Stimulated activated memory B cell treated with anti-CD40 and anti-IgM and Interleukin-4, amounts not matched to agents 10 μg/mL and 1 μg/mL and 100 μg/mL, for 72 hours (primary cell): ENCODE data around the gene COX19.
"Not testable (repeated sequence)": the region's sequence is repeated elsewhere in the genome, so short reads cannot be mapped to it uniquely, and the experiment has no call there.

Experiments used
- ATAC-seq: fragments of 150-1000 bp; cut with Tn5 transposase; 2 replicates; pipeline ENCODE4 v1.10.0; 2021
- H3K27ac Mint-ChIP-seq: one replicate; pipeline ENCODE4 v1.8.0; 2022; ENCODE audit warnings: mild to moderate bottlenecking, mixed read lengths
- H3K27me3 Mint-ChIP-seq: one replicate; pipeline ENCODE4 v1.8.0; 2022; ENCODE audit warnings: mixed read lengths
- H3K36me3 Mint-ChIP-seq: one replicate; pipeline ENCODE4 v1.8.0; 2022; ENCODE audit warnings: mixed read lengths
- H3K4me1 Mint-ChIP-seq: one replicate; pipeline ENCODE4 v1.8.0; 2022; ENCODE audit warnings: mixed read lengths
- H3K4me3 Mint-ChIP-seq: one replicate; pipeline ENCODE4 v1.8.0; 2022; ENCODE audit warnings: mild to moderate bottlenecking, moderate library complexity, mixed read lengths
- H3K9me3 Mint-ChIP-seq: one replicate; pipeline ENCODE4 v1.8.0; 2022; ENCODE audit warnings: mixed read lengths

The COX19 gene

GRCh38 chr7:1001069-1001770 is 25.9 kb upstream of the COX19 start:
- Mint-ChIP-seq H3K4me1 (peaks cover 40% of the 10 kb centered on the region), H3K27ac (peak overlapping the region; percentile 83), H3K36me3 (peaks cover 49% of the 10 kb centered on the region)
- H3K27me3 Mint-ChIP-seq, H3K9me3 Mint-ChIP-seq, ATAC-seq, H3K4me3 Mint-ChIP-seq: not testable (repeated sequence)

GRCh38 chr7:999941-1000935 is 24.9 kb upstream of the COX19 start:
- H3K4me3 Mint-ChIP-seq = peak overlapping the region; percentile 9
- no peaks in the 10 kb centered on the region for H3K27me3 Mint-ChIP-seq
- ATAC-seq = peak; percentile 78
- H3K4me1 Mint-ChIP-seq = peaks cover 34% of the 10 kb centered on the region
- no peaks in the 10 kb centered on the region for H3K9me3 Mint-ChIP-seq
- H3K27ac Mint-ChIP-seq = peak overlapping the region; percentile 83
- H3K36me3 Mint-ChIP-seq = peaks cover 44% of the 10 kb centered on the region

GRCh38 chr7:999149-999879 is 24.0 kb upstream of the COX19 start:
- Mint-ChIP-seq H3K27ac (peak overlapping the region; percentile 83), H3K27me3 (peaks cover 7% of the 10 kb centered on the region), H3K4me1 (peaks cover 32% of the 10 kb centered on the region), H3K4me3 (no peak overlapping the region), H3K9me3 (no peaks in the 10 kb centered on the region), H3K36me3 (peaks cover 44% of the 10 kb centered on the region)
- ATAC-seq = no peak

GRCh38 chr7:997404-998395 is 22.4 kb upstream of the COX19 start:
- Mint-ChIP-seq H3K4me1 (peaks cover 35% of the 10 kb centered on the region), H3K9me3 (no peaks in the 10 kb centered on the region), H3K27ac (no peak overlapping the region), H3K4me3 (no peak overlapping the region), H3K27me3 (peaks cover 15% of the 10 kb centered on the region), H3K36me3 (peaks cover 44% of the 10 kb centered on the region)
- no peak for ATAC-seq

GRCh38 chr7:996079-996872 is 20.9 kb upstream of the COX19 start:
- Mint-ChIP-seq H3K36me3 (peaks cover 38% of the 10 kb centered on the region), H3K27ac (no peak overlapping the region), H3K4me1 (peaks cover 35% of the 10 kb centered on the region), H3K27me3 (peaks cover 16% of the 10 kb centered on the region), H3K4me3 (no peak overlapping the region), H3K9me3 (no peaks in the 10 kb centered on the region)
- no peak for ATAC-seq

- H3K4me3 Mint-ChIP-seq = no peak overlapping the region
- ATAC-seq = no peak
- H3K36me3 Mint-ChIP-seq = peaks cover 30% of the 10 kb centered on the region
- H3K9me3 Mint-ChIP-seq = no peaks in the 10 kb centered on the region
- no peak overlapping the region for H3K27ac Mint-ChIP-seq
- peaks cover 28% of the 10 kb centered on the region for H3K4me1 Mint-ChIP-seq
- H3K27me3 Mint-ChIP-seq = peaks cover 16% of the 10 kb centered on the region
Observed at GRCh38 chr7:995571-995970, 20.2 kb upstream of the COX19 start.

GRCh38 chr7:994592-995308 is 19.4 kb upstream of the COX19 start:
- Mint-ChIP-seq H3K27ac (peak overlapping the region; percentile 53), H3K27me3 (peaks cover 16% of the 10 kb centered on the region), H3K9me3 (no peaks in the 10 kb centered on the region), H3K4me3 (no peak overlapping the region), H3K36me3 (peaks cover 22% of the 10 kb centered on the region), H3K4me1 (peaks cover 19% of the 10 kb centered on the region)
- no peak for ATAC-seq

- H3K4me3 Mint-ChIP-seq = no peak overlapping the region
- no peaks in the 10 kb centered on the region for H3K9me3 Mint-ChIP-seq
- H3K27me3 Mint-ChIP-seq = peaks cover 22% of the 10 kb centered on the region
- peak; percentile 96 for ATAC-seq
- peak overlapping the region; percentile 18 for H3K27ac Mint-ChIP-seq
- H3K36me3 Mint-ChIP-seq = peaks cover 14% of the 10 kb centered on the region
- peaks cover 17% of the 10 kb centered on the region for H3K4me1 Mint-ChIP-seq
Observed at GRCh38 chr7:992709-993607, 17.6 kb upstream of the COX19 start.

- ATAC-seq = no peak
- Mint-ChIP-seq H3K4me1 (peaks cover 17% of the 10 kb centered on the region), H3K36me3 (peaks cover 5% of the 10 kb centered on the region), H3K9me3 (no peaks in the 10 kb centered on the region), H3K27me3 (peaks cover 31% of the 10 kb centered on the region), H3K4me3 (no peak overlapping the region), H3K27ac (no peak overlapping the region)
Observed at GRCh38 chr7:991729-992656, 16.6 kb upstream of the COX19 start.

GRCh38 chr7:990933-991728 is 15.8 kb upstream of the COX19 start:
- Mint-ChIP-seq H3K4me3 (no peak overlapping the region), H3K27ac (no peak overlapping the region), H3K4me1 (peaks cover 17% of the 10 kb centered on the region), H3K27me3 (peaks cover 39% of the 10 kb centered on the region), H3K36me3 (no peaks in the 10 kb centered on the region), H3K9me3 (no peaks in the 10 kb centered on the region)
- ATAC-seq = no peak

- peaks cover 46% of the 10 kb centered on the region for H3K27me3 Mint-ChIP-seq
Observed at GRCh38 chr7:990352-990932, 15.1 kb upstream of the COX19 start.

More at GRCh38 chr7:990352-990932, 15.1 kb upstream of the COX19 start:
- no peaks in the 10 kb centered on the region for H3K9me3 Mint-ChIP-seq
- H3K4me3 Mint-ChIP-seq = no peak overlapping the region
- no peak for ATAC-seq
- no peak overlapping the region for H3K27ac Mint-ChIP-seq
- H3K36me3 Mint-ChIP-seq = no peaks in the 10 kb centered on the region
- peaks cover 17% of the 10 kb centered on the region for H3K4me1 Mint-ChIP-seq
